ENCODE results near the gene NFIC. TPM values are rescaled to one million over a fixed set of nuclear protein-coding genes. Genes with fewer than 3 reads are reported as not detected.
"Not testable (repeated sequence)": the region's sequence is repeated elsewhere in the genome, so short reads cannot be mapped to it uniquely, and the experiment has no call there.

NFIC gene
- total RNA-seq, 8 experiments from 2014 or later: 0.82 to 77.5 (median 6.3) TPM

- WGBS, 10 experiments: 75 to 100% (median 100%) methylated on average over 1 to 7 of the region's 42 CpGs; no CpG with 5 or more reads in 5 of the 10 experiments
- H3K27ac ChIP-seq: no peak overlapping the region
- H3K4me3 ChIP-seq: no peak overlapping the region
- ATAC-seq (replicated peaks in 6 of 8): peak in 3 of 8 experiments; percentile 48 to 85 (median 53)
- peaks cover 4 to 11% of the 10 kb centered on the region in 2 donors for H3K4me1 ChIP-seq (replicated peaks in 1 of 2)
- in situ Hi-C loops (cut with MboI; ENCODE audit: low pct_unique_long_range_greater_than_20kb in 2 of 9, low sequenced_read_pairs in 9 of 9, unreplicated experiment in 9 of 9): no loop called here
Observed at GRCh38 chr19:3387645-3388589, 21.5 kb downstream of the NFIC start.

DNA sequence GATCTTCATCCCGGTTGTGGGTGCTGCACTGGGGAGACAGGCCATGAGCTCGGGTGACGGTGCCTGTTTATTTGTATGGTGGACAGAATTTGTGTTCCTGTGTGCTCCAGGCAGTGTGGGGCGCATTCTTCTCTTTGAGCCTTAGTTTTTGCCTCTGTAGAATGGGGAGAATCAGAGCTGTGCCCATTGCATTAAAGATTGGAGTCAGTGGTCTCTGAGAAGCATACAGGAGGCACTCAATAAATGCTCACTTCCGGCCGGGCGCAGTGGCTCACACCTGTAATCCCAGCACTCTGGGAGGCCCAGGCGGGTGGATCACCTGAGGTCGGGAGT, 23.0 kb downstream of the NFIC start:
- Histone ChIP-seq H3K27ac (no peak overlapping the region), H3K4me1 (replicated peaks in 1 of 2) (peaks cover 3 to 8% of the 10 kb centered on the region in 2 donors), H3K4me3 (no peak overlapping the region)
- in situ Hi-C loops (cut with MboI; ENCODE audit: low pct_unique_long_range_greater_than_20kb in 2 of 9, low sequenced_read_pairs in 9 of 9, unreplicated experiment in 9 of 9): no loop called here
- WGBS, 10 experiments: 71 to 90% (median 83%) methylated on average over 2 to 5 of the region's 9 CpGs; no CpG with 5 or more reads in 6 of the 10 experiments
- no peak for ATAC-seq (replicated peaks in 6 of 8)

DNA sequence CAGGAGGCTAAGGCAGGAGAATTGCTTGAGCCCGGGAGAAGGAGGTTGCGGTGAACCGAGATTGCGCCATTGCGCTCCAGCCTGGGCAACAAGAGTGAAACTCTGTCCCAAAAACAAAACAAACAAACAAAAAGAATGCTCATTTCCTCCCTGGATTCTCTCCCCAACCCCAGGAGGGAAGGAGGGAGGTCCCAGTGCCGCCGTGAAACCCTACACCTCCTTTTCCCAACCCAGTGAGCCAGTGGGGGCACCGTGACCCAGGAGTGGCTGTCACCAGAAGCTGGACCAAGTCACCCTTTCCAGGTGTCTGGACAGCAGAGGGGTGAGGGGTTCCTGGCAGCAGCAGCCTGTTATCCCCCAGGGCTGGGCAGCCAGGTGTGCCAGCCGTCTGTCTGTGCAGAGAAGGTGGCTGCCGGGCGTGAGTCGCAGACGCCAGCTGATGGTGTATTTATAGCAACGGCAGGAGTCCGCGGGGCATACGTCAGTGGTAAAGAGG, 23.5 kb downstream of the NFIC start:
- Histone ChIP-seq H3K27ac (no peak overlapping the region), H3K4me3 (no peak overlapping the region), H3K4me1 (replicated peaks in 1 of 2) (peaks cover 0 to 4% of the 10 kb centered on the region in 2 donors)
- in situ Hi-C loops (cut with MboI; ENCODE audit: low pct_unique_long_range_greater_than_20kb in 2 of 9, low sequenced_read_pairs in 9 of 9, unreplicated experiment in 9 of 9): no loop called here
- WGBS, 10 experiments: 30 to 100% (median 50%) methylated on average over 1 to 12 of the region's 17 CpGs; no CpG with 5 or more reads in 3 of the 10 experiments
- ATAC-seq (replicated peaks in 6 of 8): no peak

DNA sequence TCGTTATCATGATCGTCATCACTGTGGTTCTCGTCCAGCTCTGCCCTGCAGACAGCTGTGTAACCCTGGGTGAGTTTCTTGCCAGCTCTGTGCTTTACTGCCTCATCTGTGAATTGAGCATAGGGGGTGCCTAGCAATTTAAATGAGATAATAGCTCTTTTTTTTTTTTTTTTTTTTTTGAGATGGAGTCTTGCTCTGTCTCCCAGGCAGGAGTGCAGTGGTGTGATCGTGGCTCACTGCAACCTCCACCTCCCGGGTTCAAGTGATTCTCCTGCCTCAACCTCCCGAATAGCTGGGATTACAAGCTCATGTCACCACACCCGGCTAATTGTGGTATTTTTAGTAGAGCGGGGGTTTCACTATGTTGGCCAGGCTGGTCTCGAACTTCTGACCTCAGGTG, 25.5 kb downstream of the NFIC start:
- ATAC-seq (replicated peaks in 6 of 8); H3K4me1 ChIP-seq (replicated peaks in 1 of 2); in situ Hi-C loops (cut with MboI; ENCODE audit: low pct_unique_long_range_greater_than_20kb in 2 of 9, low sequenced_read_pairs in 9 of 9, unreplicated experiment in 9 of 9); H3K4me3 ChIP-seq; H3K27ac ChIP-seq: not testable (repeated sequence)
- 73 to 100% (median 90%) methylated on average over 1 to 7 of the region's 9 CpGs; no CpG with 5 or more reads in 1 of the 10 experiments for WGBS, 10 experiments

DNA sequence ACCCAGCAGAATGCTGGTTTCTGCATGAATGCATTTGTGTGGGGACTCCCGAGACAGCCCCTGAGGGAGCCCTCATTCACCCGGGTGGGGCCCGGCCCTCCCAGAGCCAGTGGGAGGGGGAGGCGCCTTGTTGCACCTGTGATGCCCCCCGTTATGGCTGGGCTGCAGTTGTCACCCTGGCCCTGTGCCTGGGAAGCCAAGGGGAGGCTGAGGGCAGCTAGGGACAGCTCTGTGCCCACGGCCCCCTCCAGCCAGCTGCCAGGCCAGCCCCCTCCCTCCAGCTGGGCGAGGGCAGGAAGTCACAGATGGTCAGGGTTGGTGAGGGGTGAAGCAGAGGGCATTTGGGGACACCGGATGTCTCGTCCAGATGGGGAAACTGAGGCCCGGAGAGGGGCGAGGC, 26.1 kb downstream of the NFIC start:
- no peak for ATAC-seq (replicated peaks in 6 of 8)
- Histone ChIP-seq H3K4me1 (replicated peaks in 1 of 2) (no peaks in the 10 kb centered on the region), H3K4me3 (no peak overlapping the region), H3K27ac (no peak overlapping the region)
- in situ Hi-C loops (cut with MboI; ENCODE audit: low pct_unique_long_range_greater_than_20kb in 2 of 9, low sequenced_read_pairs in 9 of 9, unreplicated experiment in 9 of 9): no loop called here
- WGBS, 10 experiments: 60 to 79% (median 70%) methylated on average over 1 to 4 of the region's 11 CpGs; no CpG with 5 or more reads in 7 of the 10 experiments

GRCh38 chr19:3396881-3397265, 30.5 kb downstream of the NFIC start:
- Histone ChIP-seq H3K27ac (no peak overlapping the region), H3K4me3 (no peak overlapping the region), H3K4me1 (replicated peaks in 1 of 2) (peaks cover 2 to 3% of the 10 kb centered on the region in 2 donors)
- WGBS, 10 experiments: 27 to 100% (median 90%) methylated on average over 1 to 3 of the region's 8 CpGs; no CpG with 5 or more reads in 6 of the 10 experiments
- in situ Hi-C loops (cut with MboI; ENCODE audit: low pct_unique_long_range_greater_than_20kb in 2 of 9, low sequenced_read_pairs in 9 of 9, unreplicated experiment in 9 of 9): no loop called here
- ATAC-seq (replicated peaks in 6 of 8): no peak

DNA sequence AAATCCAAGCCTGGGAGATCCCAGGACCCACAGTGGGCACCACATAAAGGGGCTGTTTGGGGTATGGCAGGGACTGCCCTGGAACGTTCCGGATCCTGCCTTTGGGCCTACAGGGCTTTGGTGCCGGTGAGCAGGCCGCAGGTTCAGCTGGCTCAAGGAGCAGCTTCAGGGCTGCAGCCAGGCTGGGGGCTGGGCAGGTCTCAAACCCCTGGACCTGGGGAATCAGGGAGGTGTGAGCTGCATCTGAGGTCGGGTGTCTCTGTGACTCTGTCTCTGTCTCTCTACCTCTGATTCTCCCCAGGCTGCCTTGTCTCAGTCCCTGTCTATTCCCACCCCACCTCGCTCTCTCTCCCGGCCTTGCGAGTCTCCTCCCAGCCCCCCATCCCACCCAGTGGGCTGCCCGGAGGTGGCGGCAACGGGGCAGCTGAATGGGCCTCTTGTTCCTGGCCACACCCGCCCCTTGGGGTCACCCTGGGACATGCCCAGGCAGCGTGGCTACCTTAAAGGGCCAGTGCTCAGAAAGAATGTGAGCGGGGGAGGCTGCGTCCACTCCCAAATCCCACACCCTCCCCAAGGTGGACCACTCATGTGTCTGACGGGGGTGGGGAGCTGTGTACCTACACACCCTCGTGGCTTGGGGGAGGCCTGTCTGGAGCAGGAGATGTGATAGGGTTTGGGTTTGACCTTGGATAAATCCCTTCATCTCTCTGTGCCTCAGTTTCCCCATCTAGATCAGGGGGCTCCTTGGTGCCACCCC, 31.1 kb downstream of the NFIC start:
- H3K4me3 ChIP-seq: no peak overlapping the region

GRCh38 chr19:3398114-3398899, 31.9 kb downstream of the NFIC start:
- Histone ChIP-seq H3K4me3 (no peak overlapping the region), H3K27ac (peak overlapping the region in 1 of 2 donors; percentile 34), H3K4me1 (replicated peaks in 1 of 2) (peaks cover 2 to 3% of the 10 kb centered on the region in 2 donors)
- peak; percentile 73 to 98 (median 95) for ATAC-seq (replicated peaks in 6 of 8)
- in situ Hi-C loops (cut with MboI; ENCODE audit: low pct_unique_long_range_greater_than_20kb in 2 of 9, low sequenced_read_pairs in 9 of 9, unreplicated experiment in 9 of 9): no loop called here
- WGBS, 10 experiments: 0 to 100% (median 34%) methylated on average over 1 to 19 of the region's 31 CpGs

More for the DNA sequence above, 31.1 kb downstream of the NFIC start:
- H3K4me1 ChIP-seq (replicated peaks in 1 of 2): peaks cover 2 to 3% of the 10 kb centered on the region in 2 donors
- ATAC-seq (replicated peaks in 6 of 8): peak in 3 of 8 experiments; percentile 24 to 68 (median 29)
- WGBS, 10 experiments: 20 to 80% (median 65%) methylated on average over 1 to 4 of the region's 17 CpGs; no CpG with 5 or more reads in 7 of the 10 experiments
- H3K27ac ChIP-seq: no peak overlapping the region
- in situ Hi-C loops (cut with MboI; ENCODE audit: low pct_unique_long_range_greater_than_20kb in 2 of 9, low sequenced_read_pairs in 9 of 9, unreplicated experiment in 9 of 9): no loop called here

GRCh38 chr19:3398900-3399278, 32.5 kb downstream of the NFIC start:
- in situ Hi-C loops (cut with MboI; ENCODE audit: low pct_unique_long_range_greater_than_20kb in 2 of 9, low sequenced_read_pairs in 9 of 9, unreplicated experiment in 9 of 9): no loop called here
- peak in 3 of 8 experiments; percentile 46 to 52 (median 50) for ATAC-seq (replicated peaks in 6 of 8)
- no peak overlapping the region for H3K4me3 ChIP-seq
- H3K4me1 ChIP-seq (replicated peaks in 1 of 2): peaks cover 2 to 3% of the 10 kb centered on the region in 2 donors
- 0 to 83% (median 27%) methylated on average over 1 to 6 of the region's 10 CpGs; no CpG with 5 or more reads in 4 of the 10 experiments for WGBS, 10 experiments
- no peak overlapping the region for H3K27ac ChIP-seq

GRCh38 chr19:3399311-3399710, 32.9 kb downstream of the NFIC start:
- 85 to 100% (median 94%) methylated on average over 2 to 6 of the region's 7 CpGs; no CpG with 5 or more reads in 5 of the 10 experiments for WGBS, 10 experiments
- not testable (repeated sequence) for ATAC-seq (replicated peaks in 6 of 8)

DNA sequence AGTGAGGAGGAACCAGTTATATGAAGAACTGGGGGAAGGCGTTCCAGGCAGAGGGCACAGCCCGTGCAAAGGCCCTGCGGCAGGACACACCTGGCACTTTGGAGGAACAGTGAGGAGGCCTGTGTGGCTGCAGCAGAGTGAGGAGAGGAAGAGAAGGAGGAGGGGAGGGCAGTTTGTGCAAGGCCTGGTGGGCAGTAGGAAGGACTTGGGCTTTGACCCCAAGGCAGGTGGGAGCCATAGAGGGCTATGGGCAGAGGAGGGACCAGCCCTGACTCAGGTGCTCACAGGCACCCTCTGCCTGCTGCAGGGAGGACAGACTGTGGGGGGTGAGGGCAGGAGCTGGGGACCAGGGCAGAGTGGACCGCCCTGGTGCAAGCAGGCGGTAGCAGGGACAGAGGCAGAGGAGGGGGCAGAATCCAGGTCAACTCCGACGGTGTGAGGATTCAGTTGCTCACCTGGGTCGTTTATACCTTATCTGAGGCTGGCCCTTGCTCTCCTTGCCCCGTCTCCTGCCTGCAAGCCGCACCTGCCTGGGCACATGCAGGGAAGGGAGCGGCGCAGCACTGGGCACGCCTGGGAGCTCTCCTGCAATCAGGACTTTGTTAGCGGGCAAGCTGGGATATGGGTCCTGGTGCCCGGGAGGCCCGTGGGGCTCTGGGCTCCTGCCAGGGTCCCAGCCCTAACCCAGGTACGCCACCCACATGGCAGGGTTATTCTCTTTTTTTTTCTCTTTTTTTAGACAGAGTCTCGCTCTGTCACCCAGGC, 34.8 kb downstream of the NFIC start:
- 60 to 100% (median 90%) methylated on average over 1 to 7 of the region's 18 CpGs; no CpG with 5 or more reads in 1 of the 10 experiments for WGBS, 10 experiments
- Histone ChIP-seq H3K4me3 (no peak overlapping the region), H3K27ac (no peak overlapping the region), H3K4me1 (replicated peaks in 1 of 2) (peaks cover 3 to 11% of the 10 kb centered on the region in 2 donors)
- in situ Hi-C loops (cut with MboI; ENCODE audit: low pct_unique_long_range_greater_than_20kb in 2 of 9, low sequenced_read_pairs in 9 of 9, unreplicated experiment in 9 of 9): no loop called here
- ATAC-seq (replicated peaks in 6 of 8): no peak

More at GRCh38 chr19:3399311-3399710, 32.9 kb downstream of the NFIC start:
- H3K27ac ChIP-seq; H3K4me3 ChIP-seq; H3K4me1 ChIP-seq (replicated peaks in 1 of 2); in situ Hi-C loops (cut with MboI; ENCODE audit: low pct_unique_long_range_greater_than_20kb in 2 of 9, low sequenced_read_pairs in 9 of 9, unreplicated experiment in 9 of 9): not testable (repeated sequence)

Data from motor neuron (in vitro differentiated cells).